NT2/D1 (cell line): ENCODE data around the gene NTM.

Experiments used
- DNase-seq: peaks from one replicate; pipeline ENCODE4 v3.0.0-alpha.2; 2011; ENCODE audit warnings: low read depth, low spot score
- H3K27me3 ChIP-seq: 2 replicates; pipeline ENCODE4 v1.6.0; 2011; ENCODE audit warnings: mild to moderate bottlenecking; ENCODE audit not compliant: insufficient read length, insufficient read depth
- H3K36me3 ChIP-seq: 2 replicates; pipeline ENCODE4 v1.6.1; 2011; ENCODE audit warnings: mild to moderate bottlenecking, low read length, mixed read lengths; ENCODE audit not compliant: insufficient read depth, insufficient read length
- H3K4me1 ChIP-seq: 2 replicates; pipeline ENCODE4 v1.5.1; 2011; ENCODE audit not compliant: insufficient read depth, insufficient read length
- H3K4me3 ChIP-seq: 2 replicates; pipeline ENCODE4 v1.5.1; 2011; ENCODE audit warnings: low read depth; ENCODE audit not compliant: insufficient read length
- H3K9ac ChIP-seq: 2 replicates; pipeline ENCODE4 v1.6.0; 2011; ENCODE audit warnings: low read depth; ENCODE audit not compliant: insufficient read length
- H3K9me3 ChIP-seq: 2 replicates; pipeline ENCODE4 v1.5.1; 2011; ENCODE audit warnings: mild to moderate bottlenecking, low read length; ENCODE audit not compliant: insufficient read depth
- SUZ12 ChIP-seq: IDR thresholded peaks from 2 replicates; pipeline ENCODE4 v1.6.1; 2011; ENCODE audit not compliant: insufficient read length, insufficient read depth; ENCODE audit errors: extremely low read depth
- YY1 ChIP-seq: IDR thresholded peaks from 2 replicates; pipeline ENCODE4 v1.6.1; 2011; ENCODE audit not compliant: insufficient read length, insufficient read depth
- ZNF274 ChIP-seq: IDR thresholded peaks from 2 replicates; pipeline ENCODE4 v1.6.1; 2011; ENCODE audit warnings: mild to moderate bottlenecking, low read depth, low read length

NTM gene

GRCh38 chr11:132226522-132226921 lies 856.1 kb downstream of the NTM start:
- no peaks in the 10 kb centered on the region for H3K36me3 ChIP-seq
- H3K4me1 ChIP-seq: no peaks in the 10 kb centered on the region
- H3K27me3 ChIP-seq: no peaks in the 10 kb centered on the region
- H3K9ac ChIP-seq: no peak overlapping the region
- TF ChIP-seq SUZ12 (no peak), ZNF274 (no peak), YY1 (no peak)
- H3K4me3 ChIP-seq: no peak overlapping the region
- H3K9me3 ChIP-seq: no peaks in the 10 kb centered on the region
- DNase-seq: no peak

GRCh38 chr11:132228746-132229325 lies 858.4 kb downstream of the NTM start:
- peak; percentile 15 for DNase-seq
- no peaks in the 10 kb centered on the region for H3K27me3 ChIP-seq
- H3K4me3 ChIP-seq: no peak overlapping the region
- no peaks in the 10 kb centered on the region for H3K36me3 ChIP-seq
- TF ChIP-seq ZNF274 (no peak), SUZ12 (no peak)
- H3K9ac ChIP-seq: no peak overlapping the region
- no peaks in the 10 kb centered on the region for H3K4me1 ChIP-seq
- no peaks in the 10 kb centered on the region for H3K9me3 ChIP-seq

- H3K9ac ChIP-seq: no peak overlapping the region
- H3K9me3 ChIP-seq: no peaks in the 10 kb centered on the region
- H3K4me3 ChIP-seq: no peak overlapping the region
- TF ChIP-seq YY1 (no peak), SUZ12 (no peak), ZNF274 (no peak)
- H3K36me3 ChIP-seq: no peaks in the 10 kb centered on the region
- H3K27me3 ChIP-seq: no peaks in the 10 kb centered on the region
- H3K4me1 ChIP-seq: no peaks in the 10 kb centered on the region
- no peak for DNase-seq
Measured at GRCh38 chr11:132231656-132232347, 861.4 kb downstream of the NTM start.

- H3K36me3 ChIP-seq: no peaks in the 10 kb centered on the region
- H3K4me1 ChIP-seq: no peaks in the 10 kb centered on the region
- no peak overlapping the region for H3K9ac ChIP-seq
- DNase-seq: no peak
- H3K9me3 ChIP-seq: no peaks in the 10 kb centered on the region
- TF ChIP-seq SUZ12 (no peak), ZNF274 (no peak), YY1 (no peak)
- H3K27me3 ChIP-seq: no peaks in the 10 kb centered on the region
- no peak overlapping the region for H3K4me3 ChIP-seq
Measured at GRCh38 chr11:132234878-132235277, 864.5 kb downstream of the NTM start.

- TF ChIP-seq YY1 (no peak), SUZ12 (no peak), ZNF274 (no peak)
- Histone ChIP-seq H3K9ac (no peak overlapping the region), H3K9me3 (no peaks in the 10 kb centered on the region), H3K4me3 (no peak overlapping the region), H3K27me3 (no peaks in the 10 kb centered on the region), H3K4me1 (no peaks in the 10 kb centered on the region), H3K36me3 (no peaks in the 10 kb centered on the region)
- DNase-seq: no peak
Measured at GRCh38 chr11:132237781-132238180, 867.4 kb downstream of the NTM start.

- H3K36me3 ChIP-seq: no peaks in the 10 kb centered on the region
Measured at GRCh38 chr11:132238331-132238866, 868.0 kb downstream of the NTM start.

GRCh38 chr11:132240374-132240773 lies 870.0 kb downstream of the NTM start:
- H3K9me3 ChIP-seq: no peaks in the 10 kb centered on the region
- H3K27me3 ChIP-seq: no peaks in the 10 kb centered on the region
- no peak for DNase-seq
- peaks cover under 1% of the 10 kb centered on the region for H3K4me1 ChIP-seq
- H3K4me3 ChIP-seq: no peak overlapping the region
- no peak overlapping the region for H3K9ac ChIP-seq
- TF ChIP-seq ZNF274 (no peak), SUZ12 (no peak), YY1 (no peak)
- no peaks in the 10 kb centered on the region for H3K36me3 ChIP-seq

More at GRCh38 chr11:132238331-132238866, 868.0 kb downstream of the NTM start:
- no peak overlapping the region for H3K9ac ChIP-seq
- DNase-seq: no peak
- TF ChIP-seq SUZ12 (no peak), ZNF274 (no peak), YY1 (no peak)
- no peaks in the 10 kb centered on the region for H3K9me3 ChIP-seq
- no peaks in the 10 kb centered on the region for H3K27me3 ChIP-seq
- H3K4me1 ChIP-seq: no peaks in the 10 kb centered on the region
- no peak overlapping the region for H3K4me3 ChIP-seq
